Stimulated activated CD4-positive, alpha-beta T cell treated with anti-CD3 and anti-CD28 coated beads, Interleukin-4, amount 100 ng/mL, for 48 hours (primary cell): Measurements from ENCODE around the gene PITPNM3.

Experiments used
- DNase-seq, 2 donors: peaks; one replicate each; pipeline ENCODE4 v3.0.0-alpha.2; 2020; ENCODE audit warnings: low read depth in 2 of 2

PITPNM3 gene

DNA sequence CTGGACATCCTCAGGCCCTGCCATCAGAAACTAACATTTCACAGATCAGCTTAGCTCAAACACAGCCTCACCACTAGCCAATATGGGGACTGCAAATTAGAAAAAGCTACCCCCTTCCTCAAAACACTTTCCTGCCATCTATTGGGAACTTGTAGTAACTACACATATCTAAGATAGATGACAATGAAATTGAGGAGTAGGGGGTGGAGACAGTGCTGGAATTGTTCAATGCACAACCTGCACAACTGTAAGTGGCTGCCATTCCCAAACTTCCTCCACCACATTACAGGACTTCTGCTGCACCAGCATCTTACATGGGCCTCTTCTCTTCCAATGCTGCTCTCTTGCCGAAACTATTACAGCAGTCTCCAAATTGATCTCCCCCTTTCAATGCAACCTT, 143.3 kb downstream of the PITPNM3 start:
- no peak for DNase-seq

DNA sequence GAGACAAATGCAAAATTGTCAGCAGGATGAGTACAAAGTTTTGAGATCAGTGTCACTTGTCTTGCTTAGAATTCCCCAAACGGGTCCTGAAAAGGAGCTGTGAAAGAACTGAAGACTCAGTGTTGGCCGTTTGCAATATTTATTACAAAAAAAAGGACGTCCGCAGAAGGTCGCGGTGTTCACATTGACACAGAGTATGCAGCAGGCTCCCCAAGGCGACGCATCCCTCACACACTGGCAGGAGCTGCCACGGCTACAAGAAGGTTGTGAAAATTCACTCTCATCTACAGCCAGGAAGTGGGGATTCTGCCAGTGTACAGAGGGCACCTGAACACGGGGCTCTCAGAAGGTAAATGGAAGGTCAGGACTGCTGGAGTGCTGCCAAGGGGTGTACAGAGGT, 147.6 kb downstream of the PITPNM3 start:
- DNase-seq = no peak

DNA sequence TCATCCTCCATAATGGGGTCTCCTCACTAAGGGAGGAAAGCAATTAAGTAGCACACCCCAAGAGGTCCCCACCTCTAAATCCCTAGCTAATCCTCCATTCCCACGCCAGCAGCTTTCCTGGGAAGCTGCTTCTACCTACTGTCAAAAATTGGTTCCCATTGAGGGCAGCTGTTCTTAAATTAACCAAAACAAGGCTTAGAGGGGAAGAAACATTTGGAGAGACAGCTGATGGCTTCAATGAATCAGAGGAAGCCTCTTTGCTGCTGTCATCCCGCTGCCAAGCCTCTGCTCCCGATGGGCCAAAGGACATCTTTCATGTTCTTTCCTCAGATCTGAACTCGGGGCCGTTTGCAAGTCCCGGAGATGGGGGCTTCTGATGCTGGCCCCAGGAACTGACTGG, 148.1 kb downstream of the PITPNM3 start:
- no peak for DNase-seq

DNA sequence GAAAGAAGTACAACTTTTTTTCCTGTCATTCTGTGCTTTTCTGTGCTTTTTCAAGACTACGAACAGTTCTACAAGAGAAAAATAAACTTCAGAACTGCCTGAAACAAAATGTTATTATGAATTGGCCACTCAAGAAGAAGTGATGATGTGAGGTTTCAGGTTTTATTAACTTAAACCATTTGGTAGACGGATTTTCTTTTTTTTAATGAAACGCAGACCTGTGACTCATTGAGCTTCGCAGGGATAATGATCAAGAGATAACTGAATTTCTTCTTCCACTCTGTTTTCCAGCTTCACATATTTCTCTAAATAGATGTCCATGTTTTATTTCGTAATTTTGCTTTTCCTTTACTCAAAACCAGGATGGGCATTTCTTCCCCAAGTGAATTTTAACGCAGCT, 154.1 kb downstream of the PITPNM3 start:
- DNase-seq = no peak
